Measurements from ENCODE around the gene EXOC3.
"Not testable (repeated sequence)": the region's sequence is repeated elsewhere in the genome, so short reads cannot be mapped to it uniquely, and the experiment has no call there.

Gene EXOC3

DNA sequence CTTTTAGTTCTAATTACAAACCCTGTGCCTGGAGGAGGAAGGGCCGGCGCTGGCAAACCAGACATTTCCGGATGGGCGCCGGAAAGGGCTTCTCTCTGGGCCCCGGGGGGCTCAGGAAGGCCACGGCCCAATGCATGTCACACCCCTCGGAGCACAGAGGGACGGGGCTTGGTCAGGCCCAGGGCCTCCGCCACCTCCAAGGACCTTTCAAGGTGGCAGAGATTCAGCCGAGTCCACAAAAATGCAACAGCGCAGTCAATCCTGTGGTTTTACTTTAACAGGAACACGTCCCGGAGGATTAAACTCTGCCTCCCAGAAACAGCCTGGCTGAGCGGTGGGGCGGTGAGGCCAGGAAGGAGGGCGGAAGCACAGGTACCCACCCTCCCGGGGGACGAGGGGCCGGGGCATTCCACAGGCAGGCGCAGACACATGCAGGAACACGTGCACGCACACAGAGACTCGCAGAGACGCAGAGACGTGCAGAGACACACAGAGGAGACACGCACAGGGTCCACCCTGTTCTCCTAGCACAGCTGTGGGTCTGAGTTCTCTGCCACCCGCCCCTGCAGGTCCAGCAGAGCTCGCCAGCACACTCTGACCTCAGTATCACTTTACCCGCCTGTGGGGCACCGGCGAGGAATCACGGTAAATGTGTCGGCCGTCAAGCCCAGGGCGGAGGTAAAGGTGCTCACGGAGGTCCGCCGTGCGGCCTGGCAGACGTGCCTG lies 58.3 kb downstream of the EXOC3 start:
- DNase-seq (ENCODE audit: low read depth): peak; percentile 14
- TF ChIP-seq, protein P1, sequence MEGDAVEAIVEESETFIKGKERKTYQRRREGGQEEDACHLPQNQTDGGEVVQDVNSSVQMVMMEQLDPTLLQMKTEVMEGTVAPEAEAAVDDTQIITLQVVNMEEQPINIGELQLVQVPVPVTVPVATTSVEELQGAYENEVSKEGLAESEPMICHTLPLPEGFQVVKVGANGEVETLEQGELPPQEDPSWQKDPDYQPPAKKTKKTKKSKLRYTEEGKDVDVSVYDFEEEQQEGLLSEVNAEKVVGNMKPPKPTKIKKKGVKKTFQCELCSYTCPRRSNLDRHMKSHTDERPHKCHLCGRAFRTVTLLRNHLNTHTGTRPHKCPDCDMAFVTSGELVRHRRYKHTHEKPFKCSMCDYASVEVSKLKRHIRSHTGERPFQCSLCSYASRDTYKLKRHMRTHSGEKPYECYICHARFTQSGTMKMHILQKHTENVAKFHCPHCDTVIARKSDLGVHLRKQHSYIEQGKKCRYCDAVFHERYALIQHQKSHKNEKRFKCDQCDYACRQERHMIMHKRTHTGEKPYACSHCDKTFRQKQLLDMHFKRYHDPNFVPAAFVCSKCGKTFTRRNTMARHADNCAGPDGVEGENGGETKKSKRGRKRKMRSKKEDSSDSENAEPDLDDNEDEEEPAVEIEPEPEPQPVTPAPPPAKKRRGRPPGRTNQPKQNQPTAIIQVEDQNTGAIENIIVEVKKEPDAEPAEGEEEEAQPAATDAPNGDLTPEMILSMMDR (conservative IDR thresholded peaks at IDR 0.05; ENCODE audit: low read depth, low read length): no peak
- no peak overlapping the region for H3K4me3 ChIP-seq (ENCODE audit: low read length)

DNA sequence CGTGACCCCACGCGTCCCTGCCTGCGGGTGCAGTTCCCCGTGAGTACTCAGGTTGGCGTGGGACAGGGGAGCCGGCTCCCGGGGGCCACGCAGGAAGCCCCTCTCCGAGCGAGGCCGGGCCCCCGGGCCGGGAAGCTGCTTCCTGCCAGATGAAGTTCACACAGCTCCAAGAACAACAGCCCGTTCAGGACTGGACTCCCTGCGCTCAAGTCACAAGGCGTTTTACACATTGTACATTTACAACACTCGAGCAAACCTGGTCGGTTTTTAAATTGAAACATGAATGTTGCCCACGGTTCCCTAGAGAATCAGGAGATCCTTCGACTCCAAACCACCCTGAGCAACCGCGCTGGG lies 58.8 kb downstream of the EXOC3 start:
- TF ChIP-seq, protein P1 (conservative IDR thresholded peaks at IDR 0.05; ENCODE audit: low read depth, low read length): no peak
- H3K4me3 ChIP-seq (ENCODE audit: low read length): no peak overlapping the region
- no peak for DNase-seq (ENCODE audit: low read depth)

DNA sequence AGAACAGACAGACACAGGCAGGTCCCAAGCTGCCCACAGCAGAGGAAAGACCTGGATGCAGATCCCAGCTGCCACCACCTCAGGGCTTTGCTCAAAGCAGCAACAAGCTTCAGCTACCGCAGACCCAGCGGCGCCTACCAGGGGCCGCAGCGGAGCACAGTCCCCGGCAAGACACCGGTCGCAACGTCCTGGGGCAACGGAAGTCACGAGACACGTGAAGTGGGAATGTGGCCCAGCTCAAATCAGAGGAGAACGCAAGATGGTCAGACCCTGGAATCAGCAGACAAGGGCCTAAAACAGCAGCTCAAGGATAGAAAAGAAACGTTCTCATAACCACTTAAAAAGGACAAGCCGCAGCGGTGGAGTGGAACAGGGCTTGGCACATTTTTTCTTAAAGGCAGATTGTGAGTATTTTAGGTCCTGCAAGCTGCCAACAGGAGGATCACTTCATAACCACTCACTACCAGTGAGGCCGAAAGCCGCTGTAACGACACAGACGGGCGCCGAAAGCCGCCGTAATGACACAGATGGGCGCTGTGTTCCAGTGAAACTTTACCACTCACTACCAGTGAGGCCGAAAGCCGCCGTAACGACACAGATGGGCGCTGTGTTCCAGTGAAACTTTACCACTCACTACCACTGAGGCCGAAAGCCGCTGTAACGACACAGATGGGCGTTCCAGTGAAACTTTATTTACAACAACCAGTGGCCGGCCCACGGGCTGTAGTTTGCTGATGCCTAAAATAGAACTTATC lies 59.5 kb downstream of the EXOC3 start:
- no peak overlapping the region for H3K4me3 ChIP-seq (ENCODE audit: low read length)

DNA sequence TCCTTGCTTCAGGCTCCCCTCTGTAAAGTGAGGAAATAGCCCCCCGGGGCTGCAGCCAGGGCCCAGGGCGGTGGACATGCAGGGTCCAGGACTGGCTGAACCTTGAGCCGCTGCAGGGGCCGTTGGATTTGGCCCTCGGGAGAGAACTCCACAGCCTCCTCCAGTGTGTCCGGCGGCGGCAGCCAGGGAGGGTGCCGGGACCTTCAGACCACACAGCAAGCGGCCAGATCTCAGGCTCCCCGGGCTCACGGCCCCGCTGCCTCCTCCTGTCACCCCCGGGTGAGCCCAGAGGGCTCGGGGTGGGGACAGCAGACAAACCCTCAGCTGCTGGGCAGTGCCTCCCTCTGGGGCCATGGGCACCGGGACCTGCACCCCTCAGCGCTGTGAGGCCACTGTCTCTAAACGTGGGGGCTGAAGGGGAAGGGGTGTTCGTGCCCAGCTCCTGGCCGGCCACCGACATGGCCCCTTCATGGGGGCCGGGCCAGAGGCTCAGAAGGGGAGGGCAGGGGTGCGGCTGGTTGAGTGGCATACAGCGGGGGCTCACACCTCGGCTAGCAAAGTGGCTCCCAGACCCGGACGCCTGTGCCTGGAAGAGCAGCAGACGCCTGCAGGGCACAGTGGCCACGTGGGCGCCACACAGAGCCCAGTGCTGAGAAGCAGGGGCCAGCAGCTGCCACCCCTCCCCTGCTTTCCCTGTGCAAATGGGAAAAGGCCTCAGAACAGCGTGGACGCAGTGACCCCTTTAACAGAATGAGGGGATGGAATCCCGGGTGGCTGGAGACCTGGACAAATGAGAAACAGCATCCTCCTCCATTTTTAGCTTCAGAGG lies 61.6 kb downstream of the EXOC3 start:
- TF ChIP-seq, protein P1 (conservative IDR thresholded peaks at IDR 0.05; ENCODE audit: low read depth, low read length): no peak
- H3K4me3 ChIP-seq (ENCODE audit: low read length): no peak overlapping the region
- no peak for DNase-seq (ENCODE audit: low read depth)

More for the DNA sequence above, 59.5 kb downstream of the EXOC3 start:
- DNase-seq (ENCODE audit: low read depth): no peak
- TF ChIP-seq, protein P1 (conservative IDR thresholded peaks at IDR 0.05; ENCODE audit: low read depth, low read length): no peak

DNA sequence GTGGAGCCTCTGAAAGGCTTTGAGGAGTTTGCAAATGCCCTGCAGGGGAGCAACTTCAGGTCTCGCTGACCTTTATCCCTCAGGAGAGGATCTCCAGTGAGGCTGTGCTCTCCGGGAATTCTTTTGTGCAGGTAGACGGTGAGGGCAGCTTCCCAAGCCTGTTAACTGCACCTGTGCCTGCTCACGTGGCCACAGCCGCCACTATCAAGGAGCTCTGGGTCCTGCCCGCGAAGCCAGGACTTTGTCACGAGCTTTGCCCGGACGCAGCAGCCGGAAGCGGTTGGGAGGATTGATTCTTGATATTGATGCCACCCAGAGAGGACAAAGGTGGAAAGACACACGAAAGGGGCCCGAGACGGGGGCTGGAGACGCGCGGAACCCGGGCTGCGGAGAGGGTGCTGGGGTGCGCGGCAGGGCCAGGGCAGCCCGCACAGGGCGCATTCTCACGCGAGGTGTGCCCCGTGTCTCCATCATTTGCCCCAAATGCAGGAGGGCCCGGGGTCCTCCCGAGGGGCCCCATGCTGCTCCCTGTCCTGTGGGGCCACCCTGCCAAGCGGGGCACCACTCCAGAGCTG lies 63.1 kb downstream of the EXOC3 start:
- no peak for DNase-seq (ENCODE audit: low read depth)
- H3K4me3 ChIP-seq (ENCODE audit: low read length): no peak overlapping the region
- TF ChIP-seq, protein P1 (conservative IDR thresholded peaks at IDR 0.05; ENCODE audit: low read depth, low read length): no peak

DNA sequence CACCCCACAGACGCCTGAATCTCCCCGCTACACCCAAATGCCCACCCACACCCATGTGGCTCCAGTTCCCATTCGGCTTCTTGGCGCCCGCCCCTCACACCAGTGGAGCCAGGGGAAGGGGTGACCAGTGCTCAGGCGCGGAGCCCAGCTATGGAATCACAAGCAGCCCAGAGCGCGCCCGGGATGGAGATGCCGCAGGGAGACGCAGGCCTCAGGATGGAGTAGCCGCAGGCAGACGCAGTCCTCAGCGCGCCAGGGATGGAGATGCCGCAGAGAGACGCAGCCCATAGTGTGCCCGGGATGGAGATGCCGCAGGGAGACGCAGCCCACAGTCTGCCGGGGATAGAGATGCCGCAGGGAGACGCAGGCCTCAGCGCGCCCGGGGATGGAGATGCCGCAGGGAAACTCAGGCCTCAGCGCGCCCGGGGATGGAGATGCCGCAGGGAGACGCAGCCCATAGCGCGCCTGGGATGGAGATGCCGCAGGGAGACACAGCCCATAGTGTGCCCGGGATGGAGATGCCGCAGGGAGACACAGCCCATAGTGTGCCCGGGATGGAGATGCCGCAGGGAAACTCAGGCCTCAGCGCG lies 65.1 kb downstream of the EXOC3 start:
- not testable (repeated sequence) for H3K4me3 ChIP-seq (ENCODE audit: low read length); DNase-seq (ENCODE audit: low read depth)

Data from retinal pigment epithelial cell (primary cell).